Neuronal stem cell (in vitro differentiated cells): ENCODE measurements around the gene TNNC1.

Experiments used
- DNase-seq: peaks from one replicate; pipeline ENCODE4 v3.0.0-alpha.2; 2013; ENCODE audit warnings: low spot score
- H2AFZ ChIP-seq: one replicate; pipeline ENCODE4 v1.6.1; 2013; ENCODE audit warnings: mild to moderate bottlenecking, low read length, inconsistent platforms
- H2AK5ac ChIP-seq: 2 replicates; pipeline ENCODE4 v1.6.1; 2013; ENCODE audit warnings: low read depth, mild to moderate bottlenecking, inconsistent platforms, low read length, moderate library complexity, mixed read lengths
- H2BK120ac ChIP-seq: 2 replicates; pipeline ENCODE4 v1.6.1; 2013; ENCODE audit warnings: low read depth, mild to moderate bottlenecking, inconsistent platforms, low read length, moderate library complexity, mixed read lengths
- H2BK12ac ChIP-seq: one replicate; pipeline ENCODE4 v1.6.1; 2013; ENCODE audit warnings: low read length, inconsistent platforms
- H2BK15ac ChIP-seq: 2 replicates; pipeline ENCODE4 v1.6.1; 2013; ENCODE audit warnings: mild to moderate bottlenecking, low read length, inconsistent platforms, mixed read lengths
- H2BK5ac ChIP-seq: one replicate; pipeline ENCODE4 v1.6.1; 2013; ENCODE audit warnings: inconsistent platforms, mild to moderate bottlenecking, low read length, moderate library complexity
- H3K14ac ChIP-seq: one replicate; pipeline ENCODE4 v1.6.1; 2013; ENCODE audit warnings: low read length, inconsistent platforms
- H3K18ac ChIP-seq: 2 replicates; pipeline ENCODE4 v1.6.1; 2013; ENCODE audit warnings: low read length, inconsistent platforms
- H3K23ac ChIP-seq: 2 replicates; pipeline ENCODE4 v1.6.1; 2013; ENCODE audit warnings: low read depth, mild to moderate bottlenecking, mixed read lengths, low read length, inconsistent platforms; ENCODE audit not compliant: poor library complexity
- H3K27ac ChIP-seq: replicated peaks from 3 replicates; pipeline ENCODE4 v1.5.1; 2013; ENCODE audit warnings: low read length, inconsistent platforms
- H3K27me3 ChIP-seq, 3 experiments: 2 replicates each; pipeline ENCODE4 v1.6.1; 2013; ENCODE audit warnings: low read length in 3 of 3, mild to moderate bottlenecking in 2 of 3, inconsistent platforms in 1 of 3, low read depth in 1 of 3, mixed read lengths in 1 of 3, moderate library complexity in 1 of 3; ENCODE audit not compliant: control insufficient read depth in 3 of 3, insufficient read depth in 3 of 3
- H3K36me3 ChIP-seq, 2 donors: replicated peaks in 1 of 2; 2 replicates each; pipeline ENCODE4 v1.6.1; 2013; ENCODE audit warnings: low read length in 2 of 2; ENCODE audit not compliant: control insufficient read depth in 2 of 2, insufficient read depth in 2 of 2
- H3K4ac ChIP-seq: 2 replicates; pipeline ENCODE4 v1.6.1; 2013; ENCODE audit warnings: inconsistent platforms, mild to moderate bottlenecking, low read length, moderate library complexity
- H3K4me1 ChIP-seq, 2 donors: 1 replicate in 1 of 2; 2 replicates in 1 of 2; pipeline ENCODE4 v1.6.1; 2013; ENCODE audit warnings: low read length in 2 of 2, low read depth in 1 of 2; ENCODE audit not compliant: control insufficient read depth in 2 of 2, insufficient read depth in 1 of 2
- H3K4me2 ChIP-seq: one replicate; pipeline ENCODE4 v1.6.1; 2013; ENCODE audit warnings: mild to moderate bottlenecking, low read length, inconsistent platforms; ENCODE audit not compliant: insufficient read depth, poor library complexity, severe bottlenecking
- H3K4me3 ChIP-seq, 2 donors: 2 replicates each; pipeline ENCODE4 v1.5.1; 2013; ENCODE audit warnings: low read length in 2 of 2, mild to moderate bottlenecking in 2 of 2, inconsistent platforms in 1 of 2, moderate library complexity in 1 of 2
- H3K79me1 ChIP-seq: one replicate; pipeline ENCODE4 v1.6.1; 2013; ENCODE audit warnings: low read depth, mild to moderate bottlenecking, inconsistent platforms, low read length, moderate library complexity
- H3K9ac ChIP-seq: one replicate; pipeline ENCODE4 v1.6.1; 2013; ENCODE audit warnings: mild to moderate bottlenecking, low read depth, low read length, inconsistent platforms; ENCODE audit not compliant: poor library complexity
- H3K9me3 ChIP-seq, 2 donors: replicated peaks in 1 of 2; 2 replicates each; pipeline versions ENCODE3 to v1.6.1; 2013; ENCODE audit warnings: low read length in 2 of 2, mild to moderate bottlenecking in 2 of 2, inconsistent platforms in 1 of 2, low read depth in 1 of 2, mixed read lengths in 1 of 2, moderate library complexity in 1 of 2; ENCODE audit not compliant: control insufficient read depth in 2 of 2, insufficient read depth in 1 of 2
- H4K8ac ChIP-seq: one replicate; pipeline ENCODE4 v1.6.1; 2013; ENCODE audit warnings: low read depth, mild to moderate bottlenecking, inconsistent platforms, low read length, moderate library complexity
- H4K91ac ChIP-seq: one replicate; pipeline ENCODE4 v1.6.1; 2013; ENCODE audit warnings: low read length, low read depth, mild to moderate bottlenecking, inconsistent platforms; ENCODE audit not compliant: poor library complexity
- WGBS, 2 donors: extraction: QIAGEN DNeasy Blood & Tissue Kit; methylation state at CpG; one replicate each; pipeline ENCODE4 v1.1.7; 2013; ENCODE audit warnings: missing lambda C conversion rate in 2 of 2, mixed read lengths in 1 of 2; ENCODE audit not compliant: insufficient read length in 2 of 2, insufficient replicate concordance in 1 of 2; ENCODE audit errors: extremely low coverage in 2 of 2; 5-methylcytosine and 5-hydroxymethylcytosine counted together

TNNC1 gene

GRCh38 chr3:52473026-52473425 lies 19.2 kb upstream of the TNNC1 start:
- Histone ChIP-seq H2BK120ac (no peak overlapping the region), H3K9ac (no peak overlapping the region), H3K27me3 (no peaks in the 10 kb centered on the region), H3K14ac (no peak overlapping the region), H3K9me3 (peaks cover 0 to 2% of the 10 kb centered on the region in 2 donors), H3K36me3 (peaks cover 50 to 91% of the 10 kb centered on the region in 2 donors), H2AK5ac (no peak overlapping the region), H3K27ac (no peak overlapping the region), H2BK12ac (peak overlapping the region; percentile 26), H2AFZ (no peak overlapping the region), H3K18ac (no peak overlapping the region), H3K4me2 (no peak overlapping the region), H3K79me1 (peaks cover 7% of the 10 kb centered on the region), H2BK5ac (no peak overlapping the region), H3K23ac (no peak overlapping the region), H3K4me1 (no peaks in the 10 kb centered on the region), H4K91ac (no peak overlapping the region), H3K4ac (no peak overlapping the region), H2BK15ac (no peak overlapping the region), H3K4me3 (no peak overlapping the region), H4K8ac (no peak overlapping the region)
- no CpG with 5 or more reads among the region's 5 CpGs for WGBS, 2 donors
- no peak for DNase-seq

DNA sequence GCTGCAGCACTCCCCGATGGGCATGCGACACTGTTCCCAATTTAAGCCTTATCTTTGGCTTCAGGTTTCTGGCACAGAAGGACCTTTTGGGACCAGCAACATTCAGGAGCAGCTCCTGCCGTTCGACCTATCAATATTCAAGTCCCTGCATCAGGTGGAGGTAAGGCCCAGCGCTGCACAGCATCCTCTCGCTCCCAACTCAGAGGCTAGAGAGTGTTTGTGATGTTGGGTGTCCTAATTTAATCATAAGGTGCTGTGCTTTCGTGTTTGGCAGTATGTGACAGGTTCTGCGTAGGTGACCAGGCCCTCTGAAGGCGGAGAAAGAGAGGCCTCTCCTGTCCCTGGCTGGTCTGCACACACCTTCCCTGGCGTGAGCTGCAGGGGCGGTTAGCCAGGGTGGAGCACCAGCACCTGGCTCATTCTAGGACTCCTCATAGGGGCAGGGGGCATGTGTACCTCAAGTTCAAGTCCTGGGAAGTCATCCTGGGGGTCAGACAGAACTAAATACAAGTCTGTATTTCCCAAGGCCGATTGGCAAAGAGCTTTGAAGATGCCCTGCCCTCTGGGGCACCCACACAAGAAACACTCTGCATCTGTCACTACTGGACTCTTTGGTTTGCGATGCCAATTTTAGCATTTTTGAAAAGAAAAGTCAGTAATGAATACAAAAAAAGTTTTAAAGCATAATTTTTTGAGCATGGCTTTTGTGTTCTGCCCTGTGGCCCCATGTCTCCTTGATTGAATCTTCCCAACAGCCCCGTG lies 18.6 kb upstream of the TNNC1 start:
- no CpG with 5 or more reads among the region's 14 CpGs for WGBS, 2 donors

DNA sequence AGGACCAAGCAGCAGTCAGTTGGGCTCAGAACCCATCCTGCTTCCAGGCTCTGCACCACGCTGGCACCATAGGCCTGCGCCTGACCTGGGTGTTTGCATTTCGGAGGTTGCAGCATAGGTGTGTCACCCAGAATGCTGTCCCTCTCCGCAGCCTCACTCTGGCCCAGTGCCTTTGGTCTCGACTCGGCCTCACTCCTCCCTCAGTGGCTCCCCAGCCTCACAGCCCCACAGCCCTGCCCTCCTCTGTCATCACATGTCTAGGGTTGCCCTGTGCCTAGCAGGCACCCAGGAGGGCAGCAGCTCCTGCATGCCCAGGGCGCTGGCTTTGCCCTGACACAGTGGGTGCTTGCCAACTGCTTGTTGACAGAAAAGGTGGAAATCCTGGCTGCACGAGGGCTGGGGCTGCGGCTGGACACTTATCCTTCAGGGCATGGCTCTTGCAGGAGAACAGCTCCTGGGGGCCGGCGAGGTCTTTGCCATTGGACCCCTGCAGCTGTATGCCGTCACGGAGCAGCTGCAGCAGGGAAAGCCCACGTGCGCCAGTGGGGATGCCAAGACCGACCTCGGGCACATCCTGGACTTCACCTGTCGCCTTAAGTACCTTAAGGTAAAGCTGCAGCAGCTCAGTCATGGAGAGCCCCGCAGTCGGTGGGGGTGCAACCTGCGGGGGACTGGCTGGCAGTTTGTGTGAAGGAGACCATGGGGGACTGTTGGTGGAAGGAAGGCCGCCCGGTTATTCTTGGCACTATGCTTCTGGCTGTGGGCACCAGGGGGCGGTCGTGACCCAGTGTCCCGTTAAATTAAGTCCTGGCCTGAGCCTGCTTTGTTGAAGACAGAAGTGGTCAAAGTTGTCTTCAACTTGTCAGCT lies 17.8 kb upstream of the TNNC1 start:
- H3K18ac ChIP-seq: peak overlapping the region; percentile 48
- no peaks in the 10 kb centered on the region for H3K27me3 ChIP-seq
- H3K14ac ChIP-seq: no peak overlapping the region
- H3K23ac ChIP-seq: no peak overlapping the region
- no peak overlapping the region for H3K27ac ChIP-seq
- no peak for DNase-seq
- no peak overlapping the region for H2BK5ac ChIP-seq
- no peak overlapping the region for H2BK15ac ChIP-seq
- peaks cover 8% of the 10 kb centered on the region for H3K79me1 ChIP-seq
- peak overlapping the region; percentile 60 for H3K9ac ChIP-seq
- H2AK5ac ChIP-seq: no peak overlapping the region
- H4K8ac ChIP-seq: no peak overlapping the region
- no peak overlapping the region for H2BK12ac ChIP-seq
- no peak overlapping the region for H3K4me2 ChIP-seq
- H3K4me3 ChIP-seq: no peak overlapping the region
- H2AFZ ChIP-seq: no peak overlapping the region
- H2BK120ac ChIP-seq: no peak overlapping the region
- no CpG with 5 or more reads among the region's 26 CpGs for WGBS, 2 donors
- H3K36me3 ChIP-seq: peaks cover 42 to 89% of the 10 kb centered on the region in 2 donors
- H3K9me3 ChIP-seq: peaks cover 0 to 2% of the 10 kb centered on the region in 2 donors
- no peak overlapping the region for H3K4ac ChIP-seq
- H4K91ac ChIP-seq: no peak overlapping the region
- H3K4me1 ChIP-seq: no peaks in the 10 kb centered on the region

More for the DNA sequence above, 18.6 kb upstream of the TNNC1 start:
- Histone ChIP-seq H2BK5ac (no peak overlapping the region), H2BK15ac (no peak overlapping the region), H3K9me3 (peaks cover 0 to 2% of the 10 kb centered on the region in 2 donors), H3K4ac (no peak overlapping the region), H3K27ac (no peak overlapping the region), H3K27me3 (no peaks in the 10 kb centered on the region), H3K36me3 (peaks cover 44 to 90% of the 10 kb centered on the region in 2 donors), H2AK5ac (no peak overlapping the region), H3K4me2 (no peak overlapping the region), H2BK12ac (no peak overlapping the region), H4K8ac (no peak overlapping the region), H3K9ac (no peak overlapping the region), H3K79me1 (peaks cover 7% of the 10 kb centered on the region), H4K91ac (no peak overlapping the region), H3K4me3 (peak overlapping the region in 1 of 2 donors; percentile 20), H3K23ac (no peak overlapping the region), H3K18ac (no peak overlapping the region), H3K14ac (no peak overlapping the region), H3K4me1 (no peaks in the 10 kb centered on the region), H2AFZ (no peak overlapping the region), H2BK120ac (no peak overlapping the region)
- no peak for DNase-seq

DNA sequence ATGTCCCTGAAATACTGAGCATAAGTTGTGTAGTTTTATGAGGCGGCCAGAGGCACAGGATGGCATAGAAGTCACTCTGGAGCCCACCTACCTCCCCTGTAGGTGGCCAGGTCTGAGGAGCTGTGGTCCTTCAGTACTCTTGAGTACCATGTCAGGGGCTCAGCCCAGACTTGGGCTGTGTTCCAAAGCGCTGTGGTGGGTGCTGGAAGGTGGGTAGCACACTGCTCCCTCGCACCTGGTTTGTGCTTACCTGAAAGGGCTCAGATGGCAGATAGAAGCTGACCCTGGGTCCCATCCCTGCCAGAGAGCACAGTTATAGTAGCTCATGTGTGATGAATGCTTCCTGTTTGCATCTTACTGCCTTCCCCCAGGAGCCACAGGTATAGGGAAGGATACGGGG lies 17.1 kb upstream of the TNNC1 start:
- H3K4me3 ChIP-seq: no peak overlapping the region
- H3K23ac ChIP-seq: no peak overlapping the region
- no peaks in the 10 kb centered on the region for H3K27me3 ChIP-seq
- no peak overlapping the region for H3K18ac ChIP-seq
- H3K79me1 ChIP-seq: peaks cover 10% of the 10 kb centered on the region
- no peak overlapping the region for H3K14ac ChIP-seq
- no peak overlapping the region for H2BK120ac ChIP-seq
- H3K27ac ChIP-seq: no peak overlapping the region
- no peak overlapping the region for H2BK5ac ChIP-seq
- no CpG with 5 or more reads among the region's 4 CpGs for WGBS, 2 donors
- no peak overlapping the region for H2BK15ac ChIP-seq
- no peak overlapping the region for H3K4ac ChIP-seq
- no peak overlapping the region for H2BK12ac ChIP-seq
- H3K36me3 ChIP-seq: peaks cover 41 to 89% of the 10 kb centered on the region in 2 donors
- no peak overlapping the region for H3K4me2 ChIP-seq
- H3K9ac ChIP-seq: no peak overlapping the region
- H4K8ac ChIP-seq: no peak overlapping the region
- DNase-seq: no peak
- H3K4me1 ChIP-seq: no peaks in the 10 kb centered on the region
- no peak overlapping the region for H2AFZ ChIP-seq
- H2AK5ac ChIP-seq: no peak overlapping the region
- H4K91ac ChIP-seq: no peak overlapping the region
- H3K9me3 ChIP-seq: peaks cover 0 to 3% of the 10 kb centered on the region in 2 donors
